ENCODE data around the gene MMP25. TPM values are rescaled to one million over a fixed set of nuclear protein-coding genes. Genes with fewer than 3 reads are reported as not detected.

MMP25 gene
- total and polyA plus RNA-seq, 9 of the 15 experiments (the other 6 are each of a cell fraction or from before 2014, with no cell fraction given): 0.03 to 0.04 TPM; not detected in 7

GRCh38 chr16:3027983-3028715, 18.2 kb upstream of the MMP25 start (continued):
- TF ChIP-seq, protein P1, sequence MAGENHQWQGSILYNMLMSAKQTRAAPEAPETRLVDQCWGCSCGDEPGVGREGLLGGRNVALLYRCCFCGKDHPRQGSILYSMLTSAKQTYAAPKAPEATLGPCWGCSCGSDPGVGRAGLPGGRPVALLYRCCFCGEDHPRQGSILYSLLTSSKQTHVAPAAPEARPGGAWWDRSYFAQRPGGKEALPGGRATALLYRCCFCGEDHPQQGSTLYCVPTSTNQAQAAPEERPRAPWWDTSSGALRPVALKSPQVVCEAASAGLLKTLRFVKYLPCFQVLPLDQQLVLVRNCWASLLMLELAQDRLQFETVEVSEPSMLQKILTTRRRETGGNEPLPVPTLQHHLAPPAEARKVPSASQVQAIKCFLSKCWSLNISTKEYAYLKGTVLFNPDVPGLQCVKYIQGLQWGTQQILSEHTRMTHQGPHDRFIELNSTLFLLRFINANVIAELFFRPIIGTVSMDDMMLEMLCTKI (IDR thresholded peaks at IDR 0.05; ENCODE audit: partially characterized antibody): no peak
- peak; percentile 51 for TF ChIP-seq CXXC5 (CRISPR knock-in tag; IDR thresholded peaks at IDR 0.05)
- TF ChIP-seq, protein P2, sequence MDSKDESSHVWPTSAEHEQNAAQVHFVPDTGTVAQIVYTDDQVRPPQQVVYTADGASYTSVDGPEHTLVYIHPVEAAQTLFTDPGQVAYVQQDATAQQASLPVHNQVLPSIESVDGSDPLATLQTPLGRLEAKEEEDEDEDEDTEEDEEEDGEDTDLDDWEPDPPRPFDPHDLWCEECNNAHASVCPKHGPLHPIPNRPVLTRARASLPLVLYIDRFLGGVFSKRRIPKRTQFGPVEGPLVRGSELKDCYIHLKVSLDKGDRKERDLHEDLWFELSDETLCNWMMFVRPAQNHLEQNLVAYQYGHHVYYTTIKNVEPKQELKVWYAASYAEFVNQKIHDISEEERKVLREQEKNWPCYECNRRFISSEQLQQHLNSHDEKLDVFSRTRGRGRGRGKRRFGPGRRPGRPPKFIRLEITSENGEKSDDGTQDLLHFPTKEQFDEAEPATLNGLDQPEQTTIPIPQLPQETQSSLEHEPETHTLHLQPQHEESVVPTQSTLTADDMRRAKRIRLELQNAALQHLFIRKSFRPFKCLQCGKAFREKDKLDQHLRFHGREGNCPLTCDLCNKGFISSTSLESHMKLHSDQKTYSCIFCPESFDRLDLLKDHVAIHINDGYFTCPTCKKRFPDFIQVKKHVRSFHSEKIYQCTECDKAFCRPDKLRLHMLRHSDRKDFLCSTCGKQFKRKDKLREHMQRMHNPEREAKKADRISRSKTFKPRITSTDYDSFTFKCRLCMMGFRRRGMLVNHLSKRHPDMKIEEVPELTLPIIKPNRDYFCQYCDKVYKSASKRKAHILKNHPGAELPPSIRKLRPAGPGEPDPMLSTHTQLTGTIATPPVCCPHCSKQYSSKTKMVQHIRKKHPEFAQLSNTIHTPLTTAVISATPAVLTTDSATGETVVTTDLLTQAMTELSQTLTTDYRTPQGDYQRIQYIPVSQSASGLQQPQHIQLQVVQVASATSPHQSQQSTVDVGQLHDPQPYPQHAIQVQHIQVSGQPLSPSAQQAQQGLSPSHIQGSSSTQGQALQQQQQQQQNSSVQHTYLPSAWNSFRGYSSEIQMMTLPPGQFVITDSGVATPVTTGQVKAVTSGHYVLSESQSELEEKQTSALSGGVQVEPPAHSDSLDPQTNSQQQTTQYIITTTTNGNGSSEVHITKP (IDR thresholded peaks at IDR 0.05; ENCODE audit: partially characterized antibody): no peak
- TF ChIP-seq SNRNP70 (optimal IDR thresholded peaks at IDR 0.05; ENCODE audit: low read depth, low read length): no peak
- no peak for TF ChIP-seq MLLT1 (IDR thresholded peaks at IDR 0.05)
- no peak for TF ChIP-seq RUNX1 (IDR thresholded peaks at IDR 0.05; ENCODE audit: low read depth)
- no peak; a peak in 1 of 4 replicates for TF ChIP-seq SIN3A (IDR thresholded peaks at IDR 0.05; ENCODE audit: borderline replicate concordance in 2 of 2, control insufficient read depth in 1 of 2, low read depth in 2 of 2, low read length in 2 of 2)
- TF ChIP-seq PTTG1 (tag; IDR thresholded peaks at IDR 0.05; ENCODE audit: low read depth): no peak
- no peak for TF ChIP-seq SLC30A9 (CRISPR knock-in tag; IDR thresholded peaks at IDR 0.05)
- TF ChIP-seq HSF4 (CRISPR knock-in tag; IDR thresholded peaks at IDR 0.05; ENCODE audit: borderline replicate concordance): no peak
- no peak for TF ChIP-seq KAT2B (IDR thresholded peaks at IDR 0.05; ENCODE audit: low read depth, low read length)
- no peak for TF ChIP-seq SAFB (IDR thresholded peaks at IDR 0.05; ENCODE audit: borderline replicate concordance, low read depth, low read length)
- no peak for TF ChIP-seq ZNF644 (tag; IDR thresholded peaks at IDR 0.05; ENCODE audit: low read depth)
- peak; percentile 30; the same call in 1 of the 2 replicates for TF ChIP-seq ZFX (CRISPR knock-in tag; IDR thresholded peaks at IDR 0.05)
- no peak for TF ChIP-seq SETDB1 (IDR thresholded peaks at IDR 0.05; ENCODE audit: low read length)
- no peak for TF ChIP-seq KLF6 (CRISPR knock-in tag; IDR thresholded peaks at IDR 0.05; ENCODE audit: borderline replicate concordance)
- TF ChIP-seq, protein P3, sequence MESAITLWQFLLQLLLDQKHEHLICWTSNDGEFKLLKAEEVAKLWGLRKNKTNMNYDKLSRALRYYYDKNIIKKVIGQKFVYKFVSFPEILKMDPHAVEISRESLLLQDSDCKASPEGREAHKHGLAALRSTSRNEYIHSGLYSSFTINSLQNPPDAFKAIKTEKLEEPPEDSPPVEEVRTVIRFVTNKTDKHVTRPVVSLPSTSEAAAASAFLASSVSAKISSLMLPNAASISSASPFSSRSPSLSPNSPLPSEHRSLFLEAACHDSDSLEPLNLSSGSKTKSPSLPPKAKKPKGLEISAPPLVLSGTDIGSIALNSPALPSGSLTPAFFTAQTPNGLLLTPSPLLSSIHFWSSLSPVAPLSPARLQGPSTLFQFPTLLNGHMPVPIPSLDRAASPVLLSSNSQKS (CRISPR knock-in tag; IDR thresholded peaks at IDR 0.05): no peak
- TF ChIP-seq NUFIP1 (IDR thresholded peaks at IDR 0.05; ENCODE audit: partially characterized antibody): no peak
- TF ChIP-seq BRF2 (IDR thresholded peaks at IDR 0.05; ENCODE audit: borderline replicate concordance, insufficient read depth, insufficient read length): no peak

All from K562 (cell line).